ELF-1 (cell line): ENCODE results near the gene CHRNA10.

ENCODE experiments used
- DNase-seq: peaks from one replicate; pipeline ENCODE4 v3.0.0-alpha.2; 2016; ENCODE audit warnings: low read depth, low spot score

CHRNA10 gene

GRCh38 chr11:3635641-3636375 is 35.4 kb downstream of the CHRNA10 start:
- DNase-seq, result no peak

GRCh38 chr11:3632070-3632660 is 39.0 kb downstream of the CHRNA10 start:
- no peak for DNase-seq

GRCh38 chr11:3631331-3631730 is 39.9 kb downstream of the CHRNA10 start:
- DNase-seq, result no peak

- DNase-seq, result no peak
These were observed 43.9 kb downstream of the CHRNA10 start for GRCh38 chr11:3627291-3627690.

GRCh38 chr11:3626250-3626960 is 44.8 kb downstream of the CHRNA10 start:
- DNase-seq, result peak; percentile 30

GRCh38 chr11:3623767-3624458 is 47.3 kb downstream of the CHRNA10 start:
- no peak for DNase-seq

- DNase-seq, result no peak
These were observed 48.1 kb downstream of the CHRNA10 start for GRCh38 chr11:3623121-3623520.

- no peak for DNase-seq
These were observed 48.7 kb downstream of the CHRNA10 start for GRCh38 chr11:3622521-3622920.

GRCh38 chr11:3617990-3618389 is 53.2 kb downstream of the CHRNA10 start:
- DNase-seq, result peak; percentile 78

- peak; percentile 8 for DNase-seq
These were observed 54.3 kb downstream of the CHRNA10 start for GRCh38 chr11:3616721-3617460.

GRCh38 chr11:3615998-3616397 is 55.2 kb downstream of the CHRNA10 start:
- DNase-seq, result no peak
